PFSK-1 (cell line): Measurements from ENCODE around the gene KIAA0586.

ENCODE experiments used
- REST ChIP-seq, 2 experiments: IDR thresholded peaks; 2 replicates each; pipeline versions ENCODE4 v1.6.1 to v1.8.0; 2011 to 2012; ENCODE audit warnings: low read depth in 2 of 2, low read length in 2 of 2, control low read depth in 1 of 2, inconsistent platforms in 1 of 2, mild to moderate bottlenecking in 1 of 2, moderate library complexity in 1 of 2; ENCODE audit not compliant: insufficient read depth in 1 of 2
- SIN3A ChIP-seq: IDR thresholded peaks from 2 replicates; pipeline ENCODE4 v1.6.1; 2012; ENCODE audit warnings: mild to moderate bottlenecking, low read length, moderate library complexity, borderline replicate concordance; ENCODE audit not compliant: insufficient read depth
- TAF1 ChIP-seq: IDR thresholded peaks from 2 replicates; pipeline ENCODE4 v1.6.1; 2012; ENCODE audit warnings: low read length, control low read depth, borderline replicate concordance; ENCODE audit not compliant: insufficient read depth

GRCh38 chr14:58557242-58557641 is 129.7 kb downstream of the KIAA0586 start:
- TF ChIP-seq TAF1 = no peak
- TF ChIP-seq REST (IDR thresholded peaks at IDR 0.05; ENCODE audit: insufficient read depth in 1 of 2, low read depth in 2 of 2, low read length in 2 of 2) = no peak
- no peak for TF ChIP-seq SIN3A
